Aorta (tissue), 5 donors: Measurements from ENCODE around the gene KRTDAP. TPM values are rescaled to one million over a fixed set of nuclear protein-coding genes. Genes with fewer than 3 reads are reported as not detected.

Experiments
- ATAC-seq: fragments of 200-7000 bp; cut with Tn5 transposase; one replicate; pipeline ENCODE4 v1.9.1; 2022; ENCODE audit warnings: moderate library complexity; ENCODE audit not compliant: low FRiP score
- DNase-seq, 2 donors: peaks; one replicate each; pipeline ENCODE4 v3.0.0-alpha.2; 2020
- H3K27ac ChIP-seq, 2 donors: one replicate each; pipeline ENCODE4 v1.5.1; 2013; ENCODE audit warnings: low read length in 2 of 2, mild to moderate bottlenecking in 2 of 2, moderate library complexity in 2 of 2, control low read depth in 1 of 2, inconsistent platforms in 1 of 2, low read depth in 1 of 2
- H3K27me3 ChIP-seq, 2 donors: one replicate each; pipeline ENCODE4 v1.6.1; 2013; ENCODE audit warnings: control low read depth in 1 of 2, low read length in 1 of 2, mild to moderate bottlenecking in 1 of 2, moderate library complexity in 1 of 2; ENCODE audit not compliant: insufficient read depth in 2 of 2, control insufficient read depth in 1 of 2
- H3K36me3 ChIP-seq, 2 donors: one replicate each; pipeline ENCODE4 v1.6.1; 2013; ENCODE audit warnings: control low read depth in 1 of 2, low read length in 1 of 2, mild to moderate bottlenecking in 1 of 2; ENCODE audit not compliant: insufficient read depth in 2 of 2, control insufficient read depth in 1 of 2
- H3K4me1 ChIP-seq, 2 donors: one replicate each; pipeline ENCODE4 v1.6.1; 2013; ENCODE audit warnings: low read length in 2 of 2, control low read depth in 1 of 2, mild to moderate bottlenecking in 1 of 2, moderate library complexity in 1 of 2; ENCODE audit not compliant: insufficient read depth in 2 of 2, control insufficient read depth in 1 of 2
- H3K4me3 ChIP-seq, 2 donors: one replicate each; pipeline ENCODE4 v1.5.1; 2013; ENCODE audit warnings: low read length in 2 of 2, control low read depth in 1 of 2, mild to moderate bottlenecking in 1 of 2
- H3K9me3 ChIP-seq: one replicate; pipeline ENCODE4 v1.6.1; 2013; ENCODE audit warnings: mild to moderate bottlenecking, low read length; ENCODE audit not compliant: control insufficient read depth
- WGBS, 2 donors: extraction: QIAGEN DNeasy Blood & Tissue Kit; methylation state at CpG; one replicate each; pipeline ENCODE4 v1.1.7; 2013; 5-methylcytosine and 5-hydroxymethylcytosine counted together
- intact Hi-C, 2 donors: fragments of 100-400 bp; cut with DNase I; formaldehyde crosslinking; loops; one replicate each; pipeline versions ENCODE4 v1.14.2 to v1.15.0; 2022
- polyA plus RNA-seq, 2 donors: library from polyadenylated mRNA; stranded (reverse); fragments of 200-250 nt; gene quantifications; one replicate each; pipeline ENCODE4 v1.2.3, GENCODE V29; 2013
- total RNA-seq, 2 donors: library from RNA; stranded (reverse); fragmentation: NEBNext Ultra II Directional; extraction: Animal tissue kit (Norgen Biotek cat#: 25700); gene quantifications; one replicate each; pipeline ENCODE4 v1.2.1, GENCODE V29; 2021
- donor health status: healthy with polysubstance abuse.
- donor health status: Bipolar disorder and iron deficiency.
- donor health status: DM: no; HTN: no; CAD: no.
- donor health status: DM: no; HTN: no; CAD: no.
- donor health status: DM: yes; HTN: yes; CAD: no.

The KRTDAP gene
- total and polyA plus RNA-seq, 4 donors: not detected

- Histone ChIP-seq H3K27ac (no peak within 1 kb of the TSS), H3K27me3 (no peaks in the 10 kb centered on the region), H3K4me3 (no peak within 1 kb of the TSS), H3K9me3 (no peaks in the 10 kb centered on the region), H3K36me3 (no peaks in the 10 kb centered on the region), H3K4me1 (no peaks in the 10 kb centered on the region)
- intact Hi-C loops: no loop called here
- WGBS, 2 donors: 70 to 76% methylated on average over 11 of the region's 11 CpGs
- DNase-seq (no peak), ATAC-seq (no peak)
These were observed 38.2 kb upstream of the KRTDAP start, which contains the start of gene SBSN for GRCh38 chr19:35528218-35529038. Gene SBSN, minus strand, starts transcription at chr19:35528311. Its CDS starts 30 bp downstream, at chr19:35528281.

DNA sequence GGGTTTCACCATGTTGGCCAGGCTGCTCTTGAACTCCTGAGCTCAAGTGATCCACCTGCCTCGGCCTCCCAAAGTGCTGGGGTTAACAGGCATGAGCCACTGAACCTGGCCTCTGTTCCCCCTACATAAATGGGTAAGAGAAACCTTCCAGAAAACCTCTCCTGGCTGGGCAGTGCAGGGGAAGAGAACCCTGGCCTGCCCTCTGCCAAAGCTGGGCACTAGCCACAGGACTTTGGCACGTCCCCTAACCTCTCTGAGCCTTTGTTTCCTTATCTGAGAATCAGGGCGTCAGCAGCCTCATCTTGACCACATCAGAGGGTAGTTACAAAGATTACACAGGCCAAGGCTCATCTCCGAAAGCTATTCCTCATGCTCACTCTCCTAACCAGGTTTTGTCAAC is 35.6 kb upstream of the KRTDAP start:
- Histone ChIP-seq H3K4me1 (no peaks in the 10 kb centered on the region), H3K27ac (no peak overlapping the region), H3K27me3 (no peaks in the 10 kb centered on the region), H3K4me3 (no peak overlapping the region), H3K36me3 (no peaks in the 10 kb centered on the region), H3K9me3 (no peaks in the 10 kb centered on the region)
- 77 to 80% methylated on average over 4 of the region's 4 CpGs for WGBS, 2 donors
- DNase-seq: no peak
- ATAC-seq: no peak
- intact Hi-C loops: no loop called here

DNA sequence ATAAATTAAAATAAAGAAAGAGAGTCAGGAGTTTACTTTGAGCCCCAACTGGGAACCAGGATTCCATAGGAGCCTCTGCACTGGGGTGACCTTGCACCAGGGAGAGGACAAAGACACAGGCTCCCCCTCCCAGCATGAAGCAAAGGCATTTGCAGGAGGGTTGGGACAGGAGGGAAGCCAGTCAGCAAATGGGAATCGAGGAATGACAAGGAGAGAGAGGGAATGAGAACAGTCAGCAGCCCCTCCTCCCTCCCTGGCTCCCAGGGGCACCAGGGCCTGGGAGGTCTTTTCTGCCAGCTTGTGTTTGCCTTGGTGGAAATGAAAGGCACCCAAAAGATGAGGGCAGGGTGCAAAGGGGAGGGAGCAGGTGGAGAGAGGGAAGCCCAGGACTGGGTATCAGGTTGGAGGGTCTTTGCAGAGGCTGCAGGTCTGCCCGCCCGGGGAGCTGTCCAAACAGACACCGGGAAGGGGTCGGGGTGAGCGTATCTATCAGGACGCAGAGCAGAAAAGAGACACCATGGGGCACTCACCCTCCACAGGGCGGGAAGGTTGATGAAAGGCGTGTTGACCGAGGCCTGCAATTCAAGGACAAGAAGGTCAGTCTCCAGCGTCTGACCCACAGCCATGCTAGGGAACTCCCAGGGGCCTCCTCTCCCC is 34.0 kb upstream of the KRTDAP start:
- H3K4me1 ChIP-seq: no peaks in the 10 kb centered on the region
- H3K27ac ChIP-seq: no peak overlapping the region
- H3K4me3 ChIP-seq: no peak overlapping the region
- H3K27me3 ChIP-seq: no peaks in the 10 kb centered on the region
- no peak for ATAC-seq
- intact Hi-C loops: no loop called here
- H3K9me3 ChIP-seq: no peaks in the 10 kb centered on the region
- no peaks in the 10 kb centered on the region for H3K36me3 ChIP-seq
- WGBS, 2 donors: 13% methylated on average over 11 of the region's 11 CpGs
- DNase-seq: no peak

GRCh38 chr19:35522745-35523327 is 32.6 kb upstream of the KRTDAP start:
- Histone ChIP-seq H3K9me3 (no peaks in the 10 kb centered on the region), H3K36me3 (no peaks in the 10 kb centered on the region), H3K27ac (no peak overlapping the region), H3K4me3 (no peak overlapping the region), H3K27me3 (no peaks in the 10 kb centered on the region), H3K4me1 (no peaks in the 10 kb centered on the region)
- DNase-seq (no peak), ATAC-seq (no peak)
- 80 to 82% methylated on average over 12 of the region's 12 CpGs for WGBS, 2 donors
- intact Hi-C loops: no loop called here

GRCh38 chr19:35521124-35521743 is 31.0 kb upstream of the KRTDAP start:
- ATAC-seq: no peak
- DNase-seq: no peak
- no peaks in the 10 kb centered on the region for H3K4me1 ChIP-seq
- H3K27ac ChIP-seq: no peak overlapping the region
- H3K36me3 ChIP-seq: no peaks in the 10 kb centered on the region
- no peak overlapping the region for H3K4me3 ChIP-seq
- no peaks in the 10 kb centered on the region for H3K27me3 ChIP-seq
- H3K9me3 ChIP-seq: no peaks in the 10 kb centered on the region
- intact Hi-C loops: no loop called here
- 52 to 57% methylated on average over 16 of the region's 16 CpGs for WGBS, 2 donors

DNA sequence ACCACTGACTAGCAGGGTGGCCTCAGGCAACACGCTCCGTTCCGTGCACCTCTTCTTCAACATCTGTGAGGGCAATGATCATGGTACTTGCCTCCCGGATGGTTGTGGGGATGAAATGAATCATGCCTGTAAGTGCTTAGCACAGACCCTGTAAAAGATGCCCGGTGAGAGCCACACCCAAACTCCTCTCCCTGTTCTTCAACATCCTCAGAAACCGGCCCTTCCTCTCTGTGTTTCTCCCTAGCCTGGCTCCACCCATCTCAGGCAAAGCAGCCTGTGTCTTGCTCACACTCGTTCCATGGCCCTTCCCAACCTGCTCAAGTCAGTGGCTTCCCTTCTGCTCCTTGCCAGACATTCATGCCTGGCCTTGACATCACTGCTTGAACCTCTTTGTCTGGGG is 29.0 kb upstream of the KRTDAP start:
- WGBS, 2 donors: 63 to 64% methylated on average over 7 of the region's 7 CpGs
- Histone ChIP-seq H3K4me1 (no peaks in the 10 kb centered on the region), H3K9me3 (no peaks in the 10 kb centered on the region), H3K4me3 (no peak overlapping the region), H3K36me3 (no peaks in the 10 kb centered on the region), H3K27ac (no peak overlapping the region), H3K27me3 (no peaks in the 10 kb centered on the region)
- DNase-seq: no peak
- ATAC-seq: no peak
- intact Hi-C loops: no loop called here

- 17 to 22% methylated on average over 6 of the region's 6 CpGs for WGBS, 2 donors
These were observed 28.0 kb upstream of the KRTDAP start for GRCh38 chr19:35518313-35518712.

DNA sequence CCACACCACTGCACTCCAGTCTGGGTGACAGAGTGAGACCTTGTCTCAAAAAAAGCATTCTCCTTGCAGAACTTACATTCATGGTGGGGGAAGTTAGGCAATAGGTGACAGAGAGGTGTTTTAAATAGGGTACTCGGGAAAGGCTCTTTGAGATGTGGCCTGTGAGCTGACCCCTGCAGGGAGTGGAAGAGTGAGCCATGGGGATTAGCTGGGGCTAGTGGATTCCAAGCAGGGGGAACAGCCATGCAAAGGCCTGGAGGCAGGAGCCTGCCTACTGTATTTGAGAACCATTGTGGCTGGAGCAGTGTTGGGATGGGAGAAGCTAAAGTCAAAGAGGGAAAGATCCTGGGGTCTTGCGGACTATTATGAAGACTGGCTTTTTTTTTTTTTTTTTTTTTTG is 27.1 kb upstream of the KRTDAP start:
- no peak for ATAC-seq
- intact Hi-C loops: no loop called here
- 93 to 94% methylated on average over 2 of the region's 2 CpGs for WGBS, 2 donors
- no peaks in the 10 kb centered on the region for H3K27me3 ChIP-seq
- no peaks in the 10 kb centered on the region for H3K4me1 ChIP-seq
- no peaks in the 10 kb centered on the region for H3K9me3 ChIP-seq
- DNase-seq: no peak
- no peak overlapping the region for H3K27ac ChIP-seq
- H3K4me3 ChIP-seq: no peak overlapping the region
- H3K36me3 ChIP-seq: no peaks in the 10 kb centered on the region

More at GRCh38 chr19:35518313-35518712, 28.0 kb upstream of the KRTDAP start:
- H3K27me3 ChIP-seq: no peaks in the 10 kb centered on the region
- no peaks in the 10 kb centered on the region for H3K36me3 ChIP-seq
- no peak overlapping the region for H3K4me3 ChIP-seq
- no peaks in the 10 kb centered on the region for H3K9me3 ChIP-seq
- intact Hi-C loops: no loop called here
- H3K4me1 ChIP-seq: no peaks in the 10 kb centered on the region
- no peak for ATAC-seq
- H3K27ac ChIP-seq: no peak overlapping the region
- DNase-seq: no peak
